ENCODE results near the gene ZNF12. TPM values are rescaled to one million over a fixed set of nuclear protein-coding genes. Genes with fewer than 3 reads are reported as not detected.

The ZNF12 gene
- total RNA-seq, 4 donors from 2014 or later: 19.4 to 25.6 (median 23.5) TPM

DNA sequence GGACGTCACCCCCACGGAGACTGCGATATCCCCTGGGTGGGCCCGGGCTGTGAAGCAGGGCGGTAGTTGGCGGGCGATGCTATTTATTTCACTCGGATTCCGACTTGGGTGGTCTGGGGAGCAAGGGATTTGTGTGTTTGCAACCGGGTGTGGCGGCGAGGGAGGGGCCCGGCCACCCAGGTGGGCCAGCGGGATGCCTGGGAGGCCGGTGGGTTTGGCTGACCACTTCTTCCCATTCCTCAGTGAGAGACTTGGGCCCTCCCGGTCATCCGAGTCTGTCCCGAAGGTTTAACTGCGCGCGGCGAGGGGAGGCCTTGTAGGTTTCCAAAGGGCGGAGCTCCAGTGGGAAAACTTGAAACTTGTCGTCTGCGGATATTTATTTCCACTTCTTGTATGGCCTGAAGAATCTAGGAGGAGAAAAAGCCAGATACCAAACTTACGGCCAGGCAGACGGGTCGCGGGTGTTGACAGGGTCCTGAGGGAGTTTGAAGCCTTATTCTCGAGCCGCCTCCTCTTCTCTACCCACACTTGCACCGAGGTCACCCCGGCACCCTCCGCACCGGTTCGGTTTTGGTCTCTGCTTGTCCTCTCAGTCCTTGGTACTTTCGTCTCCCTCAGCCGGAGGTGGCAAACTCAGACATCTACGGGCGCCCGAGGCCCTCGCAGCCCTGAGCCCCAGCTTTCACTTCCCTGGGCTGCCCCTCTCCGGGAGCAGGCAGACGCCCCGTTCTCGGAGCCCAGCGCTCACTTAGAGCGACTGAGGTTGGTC is 51.7 kb downstream of the ZNF12 start:
- no peak for TF ChIP-seq EP300 (IDR thresholded peaks at IDR 0.05)
- TF ChIP-seq POLR2AphosphoS5 (IDR thresholded peaks at IDR 0.05): no peak
- TF ChIP-seq, protein P1, sequence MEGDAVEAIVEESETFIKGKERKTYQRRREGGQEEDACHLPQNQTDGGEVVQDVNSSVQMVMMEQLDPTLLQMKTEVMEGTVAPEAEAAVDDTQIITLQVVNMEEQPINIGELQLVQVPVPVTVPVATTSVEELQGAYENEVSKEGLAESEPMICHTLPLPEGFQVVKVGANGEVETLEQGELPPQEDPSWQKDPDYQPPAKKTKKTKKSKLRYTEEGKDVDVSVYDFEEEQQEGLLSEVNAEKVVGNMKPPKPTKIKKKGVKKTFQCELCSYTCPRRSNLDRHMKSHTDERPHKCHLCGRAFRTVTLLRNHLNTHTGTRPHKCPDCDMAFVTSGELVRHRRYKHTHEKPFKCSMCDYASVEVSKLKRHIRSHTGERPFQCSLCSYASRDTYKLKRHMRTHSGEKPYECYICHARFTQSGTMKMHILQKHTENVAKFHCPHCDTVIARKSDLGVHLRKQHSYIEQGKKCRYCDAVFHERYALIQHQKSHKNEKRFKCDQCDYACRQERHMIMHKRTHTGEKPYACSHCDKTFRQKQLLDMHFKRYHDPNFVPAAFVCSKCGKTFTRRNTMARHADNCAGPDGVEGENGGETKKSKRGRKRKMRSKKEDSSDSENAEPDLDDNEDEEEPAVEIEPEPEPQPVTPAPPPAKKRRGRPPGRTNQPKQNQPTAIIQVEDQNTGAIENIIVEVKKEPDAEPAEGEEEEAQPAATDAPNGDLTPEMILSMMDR (IDR thresholded peaks at IDR 0.05): no peak
- no peak for TF ChIP-seq POLR2A (IDR thresholded peaks at IDR 0.05; ENCODE audit: low read depth)
- H3K27me3 ChIP-seq: no peaks in the 10 kb centered on the region
- intact Hi-C loops (cut with DNase I): no loop called here
- 92% methylated on average over 47 of the region's 48 CpGs for WGBS
- H3K4me1 ChIP-seq: no peaks in the 10 kb centered on the region
- no peak overlapping the region for H3K4me3 ChIP-seq
- DNase-seq (ENCODE audit: extremely low spot score): no peak
- H3K27ac ChIP-seq (replicated peaks in 1 of 4): no peak overlapping the region
- H3K9me3 ChIP-seq: peaks cover 0 to 3% (median 0%) of the 10 kb centered on the region in 4 donors
- peaks cover 32 to 65% (median 55%) of the 10 kb centered on the region in 4 donors for H3K36me3 ChIP-seq

DNA sequence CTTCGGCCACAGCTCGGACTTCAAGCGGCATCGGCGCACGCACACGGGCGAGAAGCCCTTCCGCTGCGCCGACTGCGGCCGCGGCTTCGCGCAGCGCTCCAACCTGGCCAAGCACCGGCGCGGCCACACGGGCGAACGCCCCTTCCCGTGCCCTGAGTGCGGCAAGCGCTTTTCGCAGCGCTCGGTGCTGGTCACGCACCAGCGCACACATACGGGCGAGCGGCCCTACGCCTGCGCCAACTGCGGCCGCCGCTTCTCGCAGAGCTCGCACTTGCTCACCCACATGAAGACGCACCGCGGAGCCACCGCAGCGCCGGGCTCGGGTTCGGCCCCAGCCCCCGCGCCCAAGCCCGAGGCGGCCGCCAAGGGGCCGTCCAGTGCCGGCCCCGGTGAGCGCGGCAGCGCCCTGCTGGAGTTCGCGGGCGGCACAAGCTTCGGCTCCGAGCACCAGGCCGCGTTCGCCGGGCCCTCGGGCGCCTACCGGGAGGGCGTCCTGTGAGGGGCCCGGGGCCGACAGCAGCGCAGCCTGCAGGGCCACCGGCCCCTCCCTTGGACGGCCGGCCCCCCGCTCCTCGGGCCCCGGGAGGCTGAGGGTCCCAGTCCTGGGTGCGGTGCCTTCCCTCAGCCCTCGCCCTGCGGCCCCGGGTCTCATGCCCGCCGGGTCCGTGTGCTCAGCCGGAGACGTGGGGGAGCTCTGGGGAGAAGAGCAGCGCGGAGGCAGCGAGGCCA is 52.5 kb downstream of the ZNF12 start:
- H3K27me3 ChIP-seq: no peaks in the 10 kb centered on the region
- no peak overlapping the region for H3K4me3 ChIP-seq
- peaks cover 32 to 71% (median 62%) of the 10 kb centered on the region in 4 donors for H3K36me3 ChIP-seq

DNA sequence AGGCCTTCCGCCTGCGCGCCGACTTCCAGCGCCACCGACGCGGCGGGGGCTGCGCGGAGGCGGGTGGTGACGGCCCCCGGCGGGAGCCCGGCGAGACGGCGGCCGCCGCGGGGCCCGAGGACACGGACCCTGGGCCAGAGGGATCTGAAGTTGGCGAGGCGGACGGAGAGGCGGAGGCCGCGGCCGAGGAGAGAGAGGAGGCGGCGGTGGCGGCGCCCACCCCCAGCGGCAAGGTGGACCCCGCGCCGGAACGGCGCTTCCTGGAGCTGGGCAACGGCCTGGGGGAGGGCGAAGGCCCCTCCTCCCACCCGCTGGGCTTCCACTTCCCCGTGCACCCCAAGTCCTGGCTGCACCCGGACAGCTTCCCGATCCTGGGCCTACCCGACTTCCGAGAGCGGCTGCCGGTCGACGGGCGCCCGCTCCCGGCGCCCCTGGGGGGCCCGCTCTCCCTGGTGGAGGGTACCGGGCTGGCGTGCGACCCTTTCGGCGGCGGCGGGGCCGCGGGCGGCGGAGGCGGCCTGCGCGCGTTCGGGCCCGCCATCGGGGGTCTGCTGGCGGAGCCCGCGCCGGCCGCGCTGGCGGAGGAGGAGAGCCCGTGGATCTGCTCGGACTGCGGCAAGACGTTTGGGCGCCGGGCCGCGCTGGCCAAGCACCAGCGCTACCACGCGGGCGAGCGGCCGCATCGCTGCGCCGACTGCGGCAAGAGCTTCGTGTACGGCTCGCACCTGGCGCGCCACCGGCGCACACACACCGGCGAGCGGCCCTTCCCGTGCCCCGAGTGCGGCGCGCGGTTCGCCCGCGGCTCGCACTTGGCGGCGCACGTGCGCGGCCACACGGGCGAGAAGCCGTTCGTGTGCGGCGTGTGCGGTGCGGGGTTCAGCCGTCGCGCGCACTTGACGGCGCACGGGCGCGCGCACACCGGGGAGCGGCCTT is 53.4 kb downstream of the ZNF12 start:
- no peak for TF ChIP-seq POLR2AphosphoS5 (IDR thresholded peaks at IDR 0.05)
- TF ChIP-seq POLR2A (IDR thresholded peaks at IDR 0.05; ENCODE audit: low read depth): no peak
- no peak for TF ChIP-seq EP300 (IDR thresholded peaks at IDR 0.05)
- WGBS: 93% methylated on average over 61 of the region's 146 CpGs
- intact Hi-C loops (cut with DNase I): no loop called here

More for the DNA sequence above, 52.5 kb downstream of the ZNF12 start:
- 91% methylated on average over 63 of the region's 94 CpGs for WGBS
- intact Hi-C loops (cut with DNase I): no loop called here
- DNase-seq (ENCODE audit: extremely low spot score): no peak
- no peak overlapping the region for H3K27ac ChIP-seq (replicated peaks in 1 of 4)
- no peaks in the 10 kb centered on the region for H3K4me1 ChIP-seq
- H3K9me3 ChIP-seq: peaks cover 0 to 3% (median 0%) of the 10 kb centered on the region in 4 donors
- TF ChIP-seq, protein P1 (IDR thresholded peaks at IDR 0.05): no peak
- no peak for TF ChIP-seq POLR2A (IDR thresholded peaks at IDR 0.05; ENCODE audit: low read depth)
- no peak for TF ChIP-seq POLR2AphosphoS5 (IDR thresholded peaks at IDR 0.05)
- no peak for TF ChIP-seq EP300 (IDR thresholded peaks at IDR 0.05)

DNA sequence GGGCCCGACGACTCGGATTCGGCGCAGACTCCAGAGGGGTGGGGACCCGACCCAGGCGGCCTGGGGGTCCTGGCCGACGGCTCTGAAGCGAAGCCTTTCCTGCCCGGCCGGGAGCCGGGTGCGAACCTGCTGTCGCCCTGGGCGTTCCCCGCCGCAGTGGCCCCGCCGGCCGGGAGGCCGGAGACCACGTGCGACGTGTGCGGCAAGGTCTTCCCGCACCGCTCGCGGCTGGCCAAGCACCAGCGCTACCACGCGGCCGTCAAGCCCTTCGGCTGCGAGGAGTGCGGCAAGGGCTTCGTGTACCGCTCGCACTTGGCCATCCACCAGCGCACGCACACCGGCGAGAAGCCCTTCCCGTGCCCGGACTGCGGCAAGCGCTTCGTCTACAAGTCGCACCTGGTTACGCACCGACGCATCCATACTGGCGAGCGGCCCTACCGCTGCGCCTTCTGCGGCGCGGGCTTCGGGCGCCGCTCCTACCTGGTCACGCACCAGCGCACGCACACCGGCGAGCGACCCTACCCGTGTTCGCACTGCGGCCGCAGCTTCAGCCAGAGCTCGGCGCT is 54.2 kb downstream of the ZNF12 start:
- no peak for TF ChIP-seq POLR2AphosphoS5 (IDR thresholded peaks at IDR 0.05)
- TF ChIP-seq, protein P1 (IDR thresholded peaks at IDR 0.05): no peak
- TF ChIP-seq POLR2A (IDR thresholded peaks at IDR 0.05; ENCODE audit: low read depth): no peak
- no peak for TF ChIP-seq EP300 (IDR thresholded peaks at IDR 0.05)
- Histone ChIP-seq H3K4me3 (no peak overlapping the region), H3K4me1 (no peaks in the 10 kb centered on the region), H3K36me3 (peaks cover 32 to 88% (median 77%) of the 10 kb centered on the region in 4 donors), H3K9me3 (peaks cover 0 to 3% (median 0%) of the 10 kb centered on the region in 4 donors), H3K27me3 (no peaks in the 10 kb centered on the region), H3K27ac (replicated peaks in 1 of 4) (no peak overlapping the region)
- no peak for DNase-seq (ENCODE audit: extremely low spot score)
- WGBS: 97% methylated on average over 21 of the region's 75 CpGs
- intact Hi-C loops (cut with DNase I): no loop called here

More for the DNA sequence above, 53.4 kb downstream of the ZNF12 start:
- H3K27me3 ChIP-seq: no peaks in the 10 kb centered on the region
- H3K27ac ChIP-seq (replicated peaks in 1 of 4): no peak overlapping the region
- H3K36me3 ChIP-seq: peaks cover 32 to 80% (median 70%) of the 10 kb centered on the region in 4 donors
- no peak for DNase-seq (ENCODE audit: extremely low spot score)
- no peak overlapping the region for H3K4me3 ChIP-seq
- H3K9me3 ChIP-seq: peaks cover 0 to 3% (median 0%) of the 10 kb centered on the region in 4 donors
- H3K4me1 ChIP-seq: no peaks in the 10 kb centered on the region
